GM18526 (cell line): Measurements from ENCODE around the gene NR3C2.

Experiments
- POLR2A ChIP-seq: IDR thresholded peaks from 3 replicates; pipeline ENCODE4 v1.6.1; 2011; ENCODE audit not compliant: insufficient read length; ENCODE audit errors: extremely low read depth

Gene NR3C2

DNA sequence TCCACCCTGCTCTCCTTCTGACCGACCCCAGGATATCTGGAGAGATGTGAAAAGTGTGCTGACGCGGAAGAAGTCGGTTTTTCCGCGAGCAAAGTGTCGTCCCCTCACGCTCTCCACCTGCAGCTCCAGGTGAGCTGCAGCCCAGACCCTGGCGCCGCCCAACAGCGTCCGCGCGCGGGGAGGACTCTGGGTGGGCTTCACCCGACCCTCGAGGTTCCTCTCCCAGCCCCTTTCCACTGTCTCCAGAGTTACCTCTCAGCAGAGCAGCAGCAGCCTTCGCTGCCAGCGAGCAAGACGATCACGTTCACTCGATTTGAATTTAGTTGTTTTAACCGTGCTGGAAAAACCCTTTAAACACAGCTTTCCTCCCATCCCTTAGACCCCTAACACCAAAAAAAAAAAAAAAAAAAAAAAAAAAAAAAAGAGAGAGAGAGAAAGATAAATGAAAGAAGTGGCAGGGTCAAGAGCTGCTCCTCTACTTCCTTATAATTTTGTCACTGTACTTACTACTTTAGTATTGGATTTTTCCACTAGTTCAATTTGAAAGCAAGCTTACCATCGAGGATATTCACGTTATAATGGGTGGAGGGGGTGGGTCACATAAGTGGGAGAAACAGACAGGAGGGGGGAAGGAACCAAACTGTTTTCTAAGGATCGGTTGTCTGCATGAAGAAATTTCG is 758 bp upstream of the NR3C2 start:
- no peak for TF ChIP-seq POLR2A

GRCh38 chr4:148441624-148441985 is 609 bp downstream of the NR3C2 start:
- no peak for TF ChIP-seq POLR2A

GRCh38 chr4:148438047-148438446 is 4.2 kb downstream of the NR3C2 start:
- no peak for TF ChIP-seq POLR2A

- no peak for TF ChIP-seq POLR2A
Observed at GRCh38 chr4:148437439-148437838, 4.8 kb downstream of the NR3C2 start.

DNA sequence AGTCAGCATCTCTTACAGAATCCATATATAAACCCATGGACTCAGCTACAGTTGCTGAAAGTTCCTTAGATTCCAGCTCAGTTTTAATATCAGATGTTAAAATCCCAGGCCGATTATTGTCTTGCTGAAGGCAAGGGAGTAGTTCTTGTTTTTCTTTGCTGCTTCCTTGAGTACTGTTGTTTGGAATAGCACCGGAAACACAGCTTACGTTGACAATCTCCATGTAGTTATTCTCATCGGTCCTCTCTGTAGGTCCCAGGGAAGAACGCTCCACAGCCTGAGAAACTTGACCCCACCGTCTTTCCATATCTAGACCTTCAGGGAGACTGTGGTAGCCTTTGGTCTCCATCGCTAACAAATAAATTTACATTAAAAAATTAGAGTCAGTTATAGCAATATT is 5.7 kb downstream of the NR3C2 start:
- TF ChIP-seq POLR2A, result no peak

DNA sequence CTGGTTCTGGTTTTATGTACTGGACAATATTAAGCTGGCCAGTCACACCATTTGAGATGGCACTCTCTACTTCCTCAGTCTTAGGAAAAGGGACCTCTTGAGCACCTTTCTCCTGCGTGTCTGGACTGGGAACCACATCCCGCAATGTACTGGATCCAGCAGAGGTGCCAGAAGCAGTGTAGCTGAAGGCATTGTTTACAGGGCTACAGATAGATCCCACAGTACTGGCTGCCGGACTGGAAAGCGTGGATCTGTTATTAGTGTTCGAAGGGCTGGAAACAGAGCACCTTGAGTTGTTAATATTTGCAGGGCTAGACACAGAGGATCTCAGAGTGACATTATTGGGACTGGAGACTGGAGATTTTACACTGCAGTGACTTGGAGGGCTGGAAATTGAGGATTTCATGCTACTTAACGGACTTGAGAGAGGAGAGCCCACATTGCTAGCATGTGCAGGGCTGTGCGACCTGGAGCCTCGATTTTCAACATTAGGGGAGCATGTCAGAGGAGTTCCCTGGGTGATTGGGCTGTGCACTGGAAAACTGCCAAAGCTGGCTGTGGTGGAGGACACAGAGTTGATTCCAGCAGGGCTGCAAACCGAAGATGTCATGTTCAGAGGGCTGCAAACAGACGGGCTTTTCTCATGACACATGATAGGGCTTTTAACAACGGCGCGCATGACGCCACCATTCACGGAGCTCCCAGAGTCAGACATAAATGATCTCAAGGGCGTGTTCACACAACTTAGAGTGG is 6.4 kb downstream of the NR3C2 start:
- TF ChIP-seq POLR2A, result no peak

DNA sequence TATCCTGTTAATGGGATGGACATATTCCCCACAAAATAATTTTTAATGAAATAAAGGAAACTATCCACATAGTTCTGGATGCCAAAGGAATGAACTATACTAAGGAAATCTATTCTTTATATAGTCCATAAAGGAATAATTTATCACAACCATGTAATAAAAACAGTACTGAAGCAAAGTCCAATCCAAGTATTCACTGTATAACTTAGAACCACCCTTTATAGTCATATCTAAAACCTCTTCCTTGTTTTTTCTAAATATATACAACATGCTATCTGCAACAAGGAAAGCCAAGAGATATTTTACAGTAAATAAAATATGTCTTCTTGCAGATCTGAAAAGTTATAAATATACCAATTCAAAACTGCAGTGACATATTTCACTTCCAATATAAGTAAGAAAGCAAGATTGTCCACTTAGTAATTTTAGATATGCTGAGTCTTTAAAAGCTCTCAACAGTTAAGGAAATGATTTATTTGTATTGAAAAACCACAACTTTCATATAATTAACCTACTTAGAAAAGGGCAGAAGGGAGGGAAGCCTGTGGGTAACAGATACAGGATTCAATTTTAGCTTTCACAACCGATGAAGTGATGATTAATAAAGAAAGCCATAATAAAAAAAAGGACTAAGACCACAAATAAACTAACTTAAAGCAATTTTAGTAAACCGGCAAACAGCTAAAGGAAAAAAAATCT is 8.0 kb downstream of the NR3C2 start:
- TF ChIP-seq POLR2A, result no peak

DNA sequence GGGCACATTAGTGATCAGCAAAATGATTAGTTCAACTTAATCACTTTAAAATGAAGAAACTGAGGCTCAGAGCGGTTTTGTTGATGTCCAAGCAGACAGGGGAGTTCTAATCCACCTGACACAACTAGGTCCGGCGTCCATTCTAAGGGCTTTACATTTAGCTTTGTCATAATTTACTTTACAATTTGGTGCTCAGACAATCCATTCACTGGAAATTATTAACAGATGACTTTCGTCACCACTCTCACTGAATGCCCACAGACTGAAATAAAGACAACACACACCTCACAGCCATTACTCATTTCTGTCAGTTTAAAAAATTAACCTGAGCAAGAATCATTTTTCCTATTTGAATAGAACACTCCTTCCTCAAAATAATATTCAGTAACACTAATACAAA is 10.8 kb downstream of the NR3C2 start:
- TF ChIP-seq POLR2A, result no peak

- no peak for TF ChIP-seq POLR2A
Observed at GRCh38 chr4:148430854-148431253, 11.4 kb downstream of the NR3C2 start.

- no peak for TF ChIP-seq POLR2A
Observed at GRCh38 chr4:148429206-148429605, 13.0 kb downstream of the NR3C2 start.

DNA sequence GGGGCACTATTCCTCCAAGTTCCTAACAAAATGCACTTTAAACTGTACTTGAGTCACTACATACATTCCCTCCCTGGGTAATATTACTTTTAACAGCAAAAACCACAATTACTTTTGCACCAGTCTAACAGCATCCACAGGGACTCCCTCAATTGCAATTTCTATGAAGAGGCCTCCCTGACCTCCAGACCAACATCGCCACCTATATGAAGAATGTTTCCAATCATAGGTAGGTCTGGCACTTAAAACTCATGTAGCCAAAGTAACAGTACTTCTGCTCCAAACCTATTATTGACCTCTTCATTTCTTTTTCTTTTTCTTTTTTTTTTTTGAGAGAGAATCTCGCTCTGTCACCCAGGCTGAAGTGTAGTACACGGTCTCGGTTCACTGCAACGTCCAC is 15.6 kb downstream of the NR3C2 start:
- TF ChIP-seq POLR2A, result no peak

GRCh38 chr4:148425327-148426110 is 16.7 kb downstream of the NR3C2 start:
- TF ChIP-seq POLR2A, result no peak

- TF ChIP-seq POLR2A, result no peak
Observed at GRCh38 chr4:148420397-148420796, 21.8 kb downstream of the NR3C2 start.

DNA sequence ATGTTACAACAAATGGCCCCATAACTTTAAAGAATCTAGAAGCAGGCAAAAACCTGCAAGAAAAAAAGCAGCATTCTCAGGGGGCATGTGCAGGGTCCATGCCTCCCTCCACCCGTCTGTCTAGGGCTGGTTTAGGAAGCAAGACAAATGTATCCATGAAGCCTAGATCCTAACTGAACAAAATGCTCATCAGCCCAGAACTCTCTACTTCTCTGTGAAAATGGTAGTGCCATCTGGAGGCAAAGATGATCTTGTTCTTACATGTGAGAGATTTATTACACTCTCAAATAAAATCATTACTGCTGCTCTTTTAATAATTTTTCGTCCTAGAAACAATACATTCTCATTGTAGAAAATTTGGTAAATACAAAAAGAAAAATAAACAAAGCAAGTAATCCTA is 26.7 kb downstream of the NR3C2 start:
- no peak for TF ChIP-seq POLR2A

- no peak for TF ChIP-seq POLR2A
Observed at GRCh38 chr4:148412460-148412994, 29.7 kb downstream of the NR3C2 start.
